Activated T-cell treated with anti-CD3 and anti-CD28 coated beads, Interleukin-2, amount 50 U/mL, for 4 hours (primary cell): ENCODE measurements around the gene CEP55. TPM values are rescaled to one million over a fixed set of nuclear protein-coding genes. Genes with fewer than 3 reads are reported as not detected.

Experiments
- ATAC-seq, 2 donors: fragments of 200-7000 bp; cut with Tn5 transposase; one replicate each; pipeline ENCODE4 v1.10.0; 2021
- DNase-seq: peaks from one replicate; pipeline ENCODE4 v3.0.0-alpha.2; 2020
- H3K27me3 Mint-ChIP-seq: one replicate; pipeline ENCODE4 v1.8.0; 2021; ENCODE audit warnings: low read depth, mixed read lengths
- H3K36me3 Mint-ChIP-seq: one replicate; pipeline ENCODE4 v1.8.0; 2022; ENCODE audit warnings: mixed read lengths; ENCODE audit not compliant: insufficient read depth
- H3K4me1 Mint-ChIP-seq: one replicate; pipeline ENCODE4 v1.8.0; 2021; ENCODE audit warnings: low read depth, mixed read lengths
- H3K4me3 Mint-ChIP-seq: one replicate; pipeline ENCODE4 v1.8.0; 2021; ENCODE audit warnings: mild to moderate bottlenecking, moderate library complexity, mixed read lengths
- H3K9me3 Mint-ChIP-seq: one replicate; pipeline ENCODE4 v1.8.0; 2021; ENCODE audit warnings: mixed read lengths
- total RNA-seq, 3 donors: library from RNA; stranded (reverse); gene quantifications; one replicate each; pipeline ENCODE4 v1.2.1, GENCODE V29; 2021

Gene CEP55
- total RNA-seq, 3 donors from 2014 or later = 6.0 to 8.2 (median 8.0) TPM

- H3K36me3 Mint-ChIP-seq = no peaks in the 10 kb centered on the region
- ATAC-seq = no peak
Measured at GRCh38 chr10:93478873-93479272, 17.5 kb upstream of the CEP55 start.

GRCh38 chr10:93481637-93482144, 14.7 kb upstream of the CEP55 start:
- Mint-ChIP-seq H3K9me3 (no peaks in the 10 kb centered on the region), H3K4me1 (peaks cover 16% of the 10 kb centered on the region), H3K36me3 (no peaks in the 10 kb centered on the region), H3K27me3 (peaks cover 22% of the 10 kb centered on the region), H3K4me3 (peak overlapping the region; percentile 88)
- DNase-seq = no peak
- ATAC-seq = no peak

More at GRCh38 chr10:93478873-93479272, 17.5 kb upstream of the CEP55 start:
- Mint-ChIP-seq H3K9me3 (no peaks in the 10 kb centered on the region), H3K4me1 (peaks cover 16% of the 10 kb centered on the region), H3K27me3 (peaks cover 13% of the 10 kb centered on the region), H3K4me3 (no peak overlapping the region)
- DNase-seq = no peak

GRCh38 chr10:93482145-93482834, 14.1 kb upstream of the CEP55 start, which contains the start of gene MYOF:
Gene MYOF, minus strand, starts transcription at chr10:93482334. Its CDS starts 140 bp downstream, at chr10:93482194.
- Mint-ChIP-seq H3K36me3 (no peaks in the 10 kb centered on the region), H3K4me3 (peak within 1 kb of the TSS; percentile 88), H3K27me3 (peaks cover 20% of the 10 kb centered on the region), H3K4me1 (peaks cover 16% of the 10 kb centered on the region), H3K9me3 (no peaks in the 10 kb centered on the region)
- peak; percentile 72 to 75 for ATAC-seq
- DNase-seq = peak; percentile 26

- DNase-seq (no peak), ATAC-seq (no peak)
- Mint-ChIP-seq H3K4me1 (peaks cover 15% of the 10 kb centered on the region), H3K9me3 (no peaks in the 10 kb centered on the region), H3K36me3 (no peaks in the 10 kb centered on the region), H3K4me3 (no peak overlapping the region), H3K27me3 (peaks cover 37% of the 10 kb centered on the region)
Measured at GRCh38 chr10:93485690-93486089, 10.7 kb upstream of the CEP55 start.

- Mint-ChIP-seq H3K4me1 (no peaks in the 10 kb centered on the region), H3K36me3 (no peaks in the 10 kb centered on the region), H3K9me3 (no peaks in the 10 kb centered on the region), H3K4me3 (no peak overlapping the region), H3K27me3 (peaks cover 26% of the 10 kb centered on the region)
- ATAC-seq (no peak), DNase-seq (no peak)
Measured at GRCh38 chr10:93488956-93489528, 7.4 kb upstream of the CEP55 start.

GRCh38 chr10:93491602-93492121, 4.8 kb upstream of the CEP55 start:
- ATAC-seq = no peak
- Mint-ChIP-seq H3K9me3 (no peaks in the 10 kb centered on the region), H3K27me3 (peaks cover 17% of the 10 kb centered on the region), H3K36me3 (no peaks in the 10 kb centered on the region), H3K4me1 (peaks cover 4% of the 10 kb centered on the region), H3K4me3 (no peak overlapping the region)
- no peak for DNase-seq

GRCh38 chr10:93493162-93493561, 3.2 kb upstream of the CEP55 start:
- ATAC-seq (no peak), DNase-seq (no peak)
- no peak overlapping the region for H3K4me3 Mint-ChIP-seq
- no peaks in the 10 kb centered on the region for H3K9me3 Mint-ChIP-seq
- H3K4me1 Mint-ChIP-seq = peaks cover 15% of the 10 kb centered on the region
- peaks cover 15% of the 10 kb centered on the region for H3K27me3 Mint-ChIP-seq
- H3K36me3 Mint-ChIP-seq = no peaks in the 10 kb centered on the region

- Mint-ChIP-seq H3K9me3 (no peaks in the 10 kb centered on the region), H3K4me3 (no peak overlapping the region), H3K4me1 (peaks cover 19% of the 10 kb centered on the region), H3K27me3 (peaks cover 3% of the 10 kb centered on the region), H3K36me3 (no peaks in the 10 kb centered on the region)
- DNase-seq (no peak), ATAC-seq (no peak)
Measured at GRCh38 chr10:93494494-93494893, 1.9 kb upstream of the CEP55 start.

GRCh38 chr10:93495654-93496321, 624 bp upstream of the CEP55 start:
- H3K9me3 Mint-ChIP-seq = no peaks in the 10 kb centered on the region
- H3K4me3 Mint-ChIP-seq = peak overlapping the region; percentile 88
- peaks cover 19% of the 10 kb centered on the region for H3K4me1 Mint-ChIP-seq
- DNase-seq (no peak), ATAC-seq (peak; percentile 19 to 28)
- H3K36me3 Mint-ChIP-seq = no peaks in the 10 kb centered on the region
- H3K27me3 Mint-ChIP-seq = no peaks in the 10 kb centered on the region

GRCh38 chr10:93498166-93498565, 1.8 kb downstream of the CEP55 start:
- ATAC-seq (no peak), DNase-seq (no peak)
- peak overlapping the region; percentile 88 for H3K4me3 Mint-ChIP-seq
- peaks cover 24% of the 10 kb centered on the region for H3K4me1 Mint-ChIP-seq
- H3K36me3 Mint-ChIP-seq = no peaks in the 10 kb centered on the region
- H3K9me3 Mint-ChIP-seq = no peaks in the 10 kb centered on the region
- no peaks in the 10 kb centered on the region for H3K27me3 Mint-ChIP-seq

GRCh38 chr10:93501650-93502049, 5.2 kb downstream of the CEP55 start:
- Mint-ChIP-seq H3K4me3 (no peak overlapping the region), H3K27me3 (no peaks in the 10 kb centered on the region), H3K36me3 (no peaks in the 10 kb centered on the region), H3K9me3 (no peaks in the 10 kb centered on the region), H3K4me1 (peaks cover 26% of the 10 kb centered on the region)
- DNase-seq = no peak
- ATAC-seq = no peak

- Mint-ChIP-seq H3K9me3 (no peaks in the 10 kb centered on the region), H3K4me3 (peak overlapping the region; percentile 64), H3K36me3 (no peaks in the 10 kb centered on the region), H3K4me1 (peaks cover 18% of the 10 kb centered on the region), H3K27me3 (no peaks in the 10 kb centered on the region)
- DNase-seq = no peak
- ATAC-seq = peak; percentile 32 to 66
Measured at GRCh38 chr10:93503075-93503474, 6.7 kb downstream of the CEP55 start.

- Mint-ChIP-seq H3K4me3 (no peak overlapping the region), H3K36me3 (no peaks in the 10 kb centered on the region), H3K4me1 (peaks cover 20% of the 10 kb centered on the region), H3K27me3 (no peaks in the 10 kb centered on the region), H3K9me3 (no peaks in the 10 kb centered on the region)
- DNase-seq (no peak), ATAC-seq (no peak)
Measured at GRCh38 chr10:93505075-93505474, 8.7 kb downstream of the CEP55 start.

GRCh38 chr10:93509816-93510215, 13.4 kb downstream of the CEP55 start:
- Mint-ChIP-seq H3K4me3 (no peak overlapping the region), H3K4me1 (peaks cover 16% of the 10 kb centered on the region), H3K9me3 (no peaks in the 10 kb centered on the region), H3K27me3 (no peaks in the 10 kb centered on the region), H3K36me3 (no peaks in the 10 kb centered on the region)
- DNase-seq = no peak
- ATAC-seq = no peak
